CD4-positive, alpha-beta T cell (primary cell): ENCODE measurements around the gene SEC22C. TPM values are rescaled to one million over a fixed set of nuclear protein-coding genes. Genes with fewer than 3 reads are reported as not detected.

Experiments used
- ATAC-seq: fragments of 200-7000 bp; cut with Tn5 transposase; one replicate; pipeline ENCODE4 v1.10.0; 2022; ENCODE audit warnings: mild to moderate bottlenecking; ENCODE audit not compliant: poor library complexity
- CTCF ChIA-PET: fragments of 350-600 bp; sonication (Branson Sonifier 250); formaldehyde crosslinking; loops from one replicate; lab custom pipeline; 2021; ENCODE audit warnings: antibody characterized with exemption, inconsistent platforms; lab: Charles Lee
- POLR2A ChIA-PET: fragments of 350-600 bp; sonication (Branson Sonifier 250); formaldehyde crosslinking; loops from one replicate; lab custom pipeline; 2021; ENCODE audit warnings: antibody characterized with exemption, inconsistent platforms; lab: Charles Lee
- DNase-seq, 14 experiments: peaks; one replicate each; pipeline ENCODE4 v3.0.0-alpha.2; 2013 to 2020; ENCODE audit warnings: mixed read lengths in 2 of 14
- H3K27ac ChIP-seq, 2 donors: one replicate each; pipeline versions ENCODE4 v1.5.1 to v1.7.0; 2013; ENCODE audit warnings: low read length in 2 of 2, low read depth in 1 of 2, mild to moderate bottlenecking in 1 of 2
- H3K27me3 ChIP-seq, 2 experiments: 1 replicate in 1 of 2; 2 replicates in 1 of 2; pipeline versions ENCODE4 v1.6.1 to v1.7.0; 2013; ENCODE audit warnings: low read length in 2 of 2, control low read depth in 1 of 2, mild to moderate bottlenecking in 1 of 2, moderate library complexity in 1 of 2; ENCODE audit not compliant: insufficient read depth in 2 of 2, control insufficient read depth in 1 of 2
- H3K36me3 ChIP-seq: one replicate; pipeline ENCODE4 v1.6.1; 2013; ENCODE audit warnings: low read length, control low read depth; ENCODE audit not compliant: insufficient read depth
- H3K4me1 ChIP-seq: one replicate; pipeline ENCODE4 v1.6.1; 2013; ENCODE audit warnings: low read length, control low read depth; ENCODE audit not compliant: insufficient read depth
- H3K4me3 ChIP-seq: one replicate; pipeline ENCODE4 v1.5.1; 2013; ENCODE audit warnings: mild to moderate bottlenecking, low read length, moderate library complexity
- H3K9me3 ChIP-seq, 2 experiments: 1 replicate in 1 of 2; 2 replicates in 1 of 2; pipeline versions ENCODE4 v1.6.1 to v1.7.0; 2013; ENCODE audit warnings: low read length in 2 of 2, mild to moderate bottlenecking in 2 of 2, control low read depth in 1 of 2, moderate library complexity in 1 of 2; ENCODE audit not compliant: control insufficient read depth in 1 of 2, insufficient read depth in 1 of 2
- H3K27ac Mint-ChIP-seq: one replicate; pipeline ENCODE4 v1.8.0; 2020; ENCODE audit warnings: mixed read lengths
- H3K27me3 Mint-ChIP-seq: one replicate; pipeline ENCODE4 v1.8.0; 2021; ENCODE audit warnings: mixed read lengths
- H3K36me3 Mint-ChIP-seq: one replicate; pipeline ENCODE4 v1.8.0; 2021; ENCODE audit warnings: low read depth, mixed read lengths
- H3K4me1 Mint-ChIP-seq: one replicate; pipeline ENCODE4 v1.8.0; 2021; ENCODE audit warnings: low read depth, mixed read lengths
- H3K4me3 Mint-ChIP-seq: one replicate; pipeline ENCODE4 v1.8.0; 2020; ENCODE audit warnings: mild to moderate bottlenecking, mixed read lengths
- H3K9me3 Mint-ChIP-seq: one replicate; pipeline ENCODE4 v1.8.0; 2020; ENCODE audit warnings: mixed read lengths
- intact Hi-C, 2 experiments: fragments of 100-400 bp; cut with DNase I in 1 of 2; cut with micrococcal nuclease in 1 of 2; formaldehyde crosslinking; loops; one replicate each; pipeline versions ENCODE4 v1.15.1 to v1.9.0; 2023 to 2025; cut with DNase I, micrococcal nuclease
- total RNA-seq, 174 experiments: library from RNA in 2 of 174; stranded (reverse) in 2 of 174; gene quantifications; one replicate each; pipeline ENCODE4 v1.2.3 and lab custom pipeline; 2021 to 2026
- TF ChIP-seq, protein P1 (sequence below): fragments of 200-600 bp; IDR thresholded peaks from one replicate; pipeline ENCODE4 v1.8.0; 2022; ENCODE audit warnings: antibody characterized with exemption, mild to moderate bottlenecking

Gene SEC22C
- total RNA-seq, 2 experiments from 2014 or later, result 73.6 to 75.4 TPM

DNA sequence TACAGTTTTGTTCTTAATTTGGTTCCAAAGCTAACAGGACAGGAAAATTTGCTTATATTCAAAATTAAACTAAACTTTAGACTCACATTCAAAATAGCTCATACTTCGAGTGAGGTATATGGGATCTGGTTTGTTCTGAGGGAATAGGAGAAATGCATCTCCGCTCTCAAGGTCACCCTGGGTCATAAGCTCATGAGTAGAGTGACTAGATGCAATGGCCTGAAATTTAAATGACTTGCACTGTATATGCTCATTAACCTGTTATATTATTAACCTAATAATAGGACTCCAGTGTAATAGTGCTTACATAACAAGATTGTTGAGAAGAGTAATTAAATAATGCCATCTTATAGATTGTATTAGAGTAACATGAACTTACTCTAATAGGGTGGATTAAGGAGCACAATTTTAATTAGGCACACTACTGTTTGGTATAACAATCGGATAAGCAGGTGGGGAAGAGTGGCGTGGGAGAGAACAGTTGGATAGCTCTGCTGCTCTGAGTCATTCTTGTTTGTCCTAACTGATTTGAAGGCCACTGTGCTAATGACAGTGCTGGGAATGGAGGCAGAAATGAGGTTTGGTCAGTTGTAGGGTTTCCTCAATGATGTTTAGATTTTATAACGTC is 23.9 kb upstream of the SEC22C start:
- peaks cover 44% of the 10 kb centered on the region for H3K36me3 ChIP-seq
- CTCF ChIA-PET, result no interaction called here
- H3K27ac ChIP-seq, result no peak overlapping the region
- no peak overlapping the region for H3K4me3 ChIP-seq
- H3K4me1 Mint-ChIP-seq, result peaks cover 70% of the 10 kb centered on the region
- POLR2A ChIA-PET, result no interaction called here
- ATAC-seq (no peak), DNase-seq (no peak)
- peak overlapping the region; percentile 56 for H3K27ac Mint-ChIP-seq
- peaks cover 90% of the 10 kb centered on the region for H3K36me3 Mint-ChIP-seq
- TF ChIP-seq, protein P1, sequence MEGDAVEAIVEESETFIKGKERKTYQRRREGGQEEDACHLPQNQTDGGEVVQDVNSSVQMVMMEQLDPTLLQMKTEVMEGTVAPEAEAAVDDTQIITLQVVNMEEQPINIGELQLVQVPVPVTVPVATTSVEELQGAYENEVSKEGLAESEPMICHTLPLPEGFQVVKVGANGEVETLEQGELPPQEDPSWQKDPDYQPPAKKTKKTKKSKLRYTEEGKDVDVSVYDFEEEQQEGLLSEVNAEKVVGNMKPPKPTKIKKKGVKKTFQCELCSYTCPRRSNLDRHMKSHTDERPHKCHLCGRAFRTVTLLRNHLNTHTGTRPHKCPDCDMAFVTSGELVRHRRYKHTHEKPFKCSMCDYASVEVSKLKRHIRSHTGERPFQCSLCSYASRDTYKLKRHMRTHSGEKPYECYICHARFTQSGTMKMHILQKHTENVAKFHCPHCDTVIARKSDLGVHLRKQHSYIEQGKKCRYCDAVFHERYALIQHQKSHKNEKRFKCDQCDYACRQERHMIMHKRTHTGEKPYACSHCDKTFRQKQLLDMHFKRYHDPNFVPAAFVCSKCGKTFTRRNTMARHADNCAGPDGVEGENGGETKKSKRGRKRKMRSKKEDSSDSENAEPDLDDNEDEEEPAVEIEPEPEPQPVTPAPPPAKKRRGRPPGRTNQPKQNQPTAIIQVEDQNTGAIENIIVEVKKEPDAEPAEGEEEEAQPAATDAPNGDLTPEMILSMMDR, result no peak
- H3K4me1 ChIP-seq, result peaks cover 31% of the 10 kb centered on the region
- H3K27me3 ChIP-seq, result no peaks in the 10 kb centered on the region
- H3K9me3 ChIP-seq, result peaks cover 6 to 13% of the 10 kb centered on the region in 2 experiments
- no peaks in the 10 kb centered on the region for H3K27me3 Mint-ChIP-seq
- peak overlapping the region; percentile 45 for H3K4me3 Mint-ChIP-seq
- intact Hi-C loops, result loop anchor here in 1 of 2 experiments (5.0 kb wide), 1 partner anchor 33 kb away; no protein-coding TSS in a partner anchor
- no peaks in the 10 kb centered on the region for H3K9me3 Mint-ChIP-seq

DNA sequence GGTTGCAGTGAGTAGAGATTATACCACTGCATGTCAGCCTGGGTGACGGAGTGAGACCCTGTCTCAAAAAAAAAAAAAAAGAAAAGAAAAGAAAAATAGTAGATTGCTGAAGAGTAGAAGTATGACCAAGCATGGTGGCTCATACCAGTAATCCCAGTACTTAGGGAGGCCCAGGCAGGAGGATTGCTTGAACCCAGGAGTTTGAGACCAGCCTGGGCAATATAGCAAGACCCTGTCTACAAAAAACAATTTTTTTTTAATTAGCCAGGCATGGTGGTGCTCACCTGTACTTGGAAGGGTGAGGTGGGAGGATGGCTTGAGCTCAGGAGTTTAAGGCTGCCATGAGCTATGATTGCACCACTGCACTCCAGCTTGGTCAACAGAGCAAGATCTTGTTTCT is 21.2 kb upstream of the SEC22C start:
- ChIA-PET POLR2A (interaction anchor here (0.7 to 3.1 kb wide), 4 partner anchors 12 to 153 kb away, joined by 3 to 73 read pairs (median 4); partner anchors contain the start of genes SEC22C and SS18L2), CTCF (interaction anchor here (1.0 to 4.1 kb wide), 3 partner anchors 10 to 31 kb away, joined by 3 to 26 read pairs (median 20); partner anchors contain the start of gene SEC22C)
- peaks cover 61% of the 10 kb centered on the region for H3K4me1 Mint-ChIP-seq
- H3K9me3 ChIP-seq, result peaks cover 6 to 13% of the 10 kb centered on the region in 2 experiments
- no peak for ATAC-seq
- H3K4me3 ChIP-seq, result no peak overlapping the region
- no peak for DNase-seq
- H3K27me3 ChIP-seq, result no peaks in the 10 kb centered on the region
- peaks cover 33% of the 10 kb centered on the region for H3K36me3 ChIP-seq
- intact Hi-C loops, result loop anchor here in 1 of 2 experiments (1.0 to 5.0 kb wide), 3 partner anchors 34 to 101 kb away; partner anchors contain the start of gene VIPR1
- H3K4me1 ChIP-seq, result peaks cover 24% of the 10 kb centered on the region
- no peaks in the 10 kb centered on the region for H3K27me3 Mint-ChIP-seq
- TF ChIP-seq, protein P1, result no peak
- H3K9me3 Mint-ChIP-seq, result no peaks in the 10 kb centered on the region
- H3K4me3 Mint-ChIP-seq, result no peak overlapping the region
- no peak overlapping the region for H3K27ac ChIP-seq
- no peak overlapping the region for H3K27ac Mint-ChIP-seq
- H3K36me3 Mint-ChIP-seq, result peaks cover 74% of the 10 kb centered on the region

DNA sequence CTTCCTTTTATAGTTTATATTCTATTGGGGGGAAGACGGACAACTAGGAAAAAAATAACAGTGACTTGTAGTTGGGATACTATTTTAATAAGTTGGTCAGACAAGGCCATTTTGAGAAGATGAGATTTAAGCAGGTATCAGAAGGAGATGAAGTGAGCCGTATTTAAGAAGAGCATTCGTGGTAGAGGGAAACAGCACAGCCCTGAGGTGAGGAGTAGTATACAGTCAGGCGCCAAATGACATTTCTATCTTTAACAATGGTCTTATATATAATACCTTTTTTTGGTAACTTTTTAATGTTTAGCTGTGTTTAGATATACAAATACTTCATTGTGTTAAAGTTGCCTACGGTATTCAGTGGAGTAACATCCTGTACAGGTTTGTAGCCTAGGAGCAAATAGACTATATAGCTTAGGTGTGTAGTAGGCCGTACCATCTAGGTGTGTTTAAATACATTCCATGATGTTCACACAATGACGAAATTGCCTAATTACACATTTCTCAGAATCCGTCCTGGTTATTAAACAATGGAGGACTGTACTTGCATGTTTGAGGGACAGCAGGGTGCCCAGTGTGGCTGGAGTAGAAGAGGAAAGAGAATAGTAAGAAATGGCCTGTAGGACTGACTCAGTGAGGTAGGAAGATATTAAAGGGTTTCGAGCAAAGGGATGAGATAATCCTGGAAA is 20.3 kb upstream of the SEC22C start:
- Histone ChIP-seq H3K36me3 (peaks cover 24% of the 10 kb centered on the region), H3K27me3 (no peaks in the 10 kb centered on the region), H3K4me1 (peaks cover 22% of the 10 kb centered on the region), H3K27ac (no peak overlapping the region), H3K4me3 (peak overlapping the region; percentile 95), H3K9me3 (peaks cover 6 to 13% of the 10 kb centered on the region in 2 experiments)
- Mint-ChIP-seq H3K4me3 (peak overlapping the region; percentile 98), H3K36me3 (peaks cover 65% of the 10 kb centered on the region), H3K27me3 (no peaks in the 10 kb centered on the region), H3K4me1 (peaks cover 54% of the 10 kb centered on the region), H3K27ac (peak overlapping the region; percentile 99), H3K9me3 (no peaks in the 10 kb centered on the region)
- intact Hi-C loops, result loop anchor here (1.0 to 5.0 kb wide), 4 partner anchors 35 to 639 kb away; partner anchors contain the start of genes ULK4 (in 1 of the 2) and VIPR1 (in 1 of the 2)
- DNase-seq, result peak in 3 of 14 experiments; percentile 46 to 57 (median 53)
- no peak for ATAC-seq
- ChIA-PET CTCF (interaction anchor here (0.6 to 4.1 kb wide), 7 partner anchors 11 to 100 kb away, joined by 3 to 26 read pairs (median 10); partner anchors contain the start of genes SEC22C, SS18L2 and VIPR1), POLR2A (interaction anchor here (0.7 to 3.1 kb wide), 8 partner anchors 9 to 153 kb away, joined by 3 to 73 read pairs (median 12); partner anchors contain the start of genes SEC22C, SS18L2 and VIPR1)
- TF ChIP-seq, protein P1, result peak; percentile 31
